ENCODE measurements around the gene MRM1.

The MRM1 gene

GRCh38 chr17:36657763-36658490 is 56.5 kb downstream of the MRM1 start:
- TF ChIP-seq YY1 (IDR thresholded peaks at IDR 0.05; ENCODE audit: insufficient read depth, insufficient read length) (no peak), ZNF274 (IDR thresholded peaks at IDR 0.05; ENCODE audit: low read depth, low read length) (no peak), SUZ12 (IDR thresholded peaks at IDR 0.05; ENCODE audit: extremely low read depth, insufficient read depth, insufficient read length) (no peak)
- peak overlapping the region; percentile 72 for H3K9ac ChIP-seq (ENCODE audit: insufficient read length, low read depth)
- peaks cover 35% of the 10 kb centered on the region for H3K27me3 ChIP-seq (ENCODE audit: insufficient read depth, insufficient read length)
- no peaks in the 10 kb centered on the region for H3K9me3 ChIP-seq (ENCODE audit: insufficient read depth, low read length)
- peaks cover 3% of the 10 kb centered on the region for H3K4me1 ChIP-seq (ENCODE audit: insufficient read depth, insufficient read length)
- no peak for DNase-seq (ENCODE audit: low read depth, low spot score)
- H3K36me3 ChIP-seq (ENCODE audit: insufficient read depth, insufficient read length, low read length): no peaks in the 10 kb centered on the region
- peak overlapping the region; percentile 45 for H3K4me3 ChIP-seq (ENCODE audit: insufficient read length, low read depth)

Data from NT2/D1 (cell line).